ENCODE data around the gene HDAC9.

The HDAC9 gene

DNA sequence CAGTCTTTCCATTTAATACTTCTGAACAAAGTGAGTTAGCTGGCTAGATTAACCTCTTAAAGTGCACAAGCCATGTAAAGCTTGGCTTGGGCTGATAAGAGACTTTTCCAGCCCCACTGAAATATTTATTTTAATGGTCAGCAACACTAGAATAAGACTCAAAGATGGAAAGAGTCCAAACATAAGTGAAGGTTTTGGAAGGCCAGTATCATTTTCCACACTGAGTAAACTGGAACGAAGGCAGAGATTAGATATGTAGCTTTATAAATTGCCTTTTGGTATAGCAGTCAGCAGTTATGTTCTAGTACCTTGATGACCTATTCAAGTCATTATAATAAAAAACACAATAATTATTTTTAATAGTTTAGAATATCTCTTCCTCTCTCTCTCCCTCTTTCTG lies 102.2 kb downstream of the HDAC9 start:
- DNase-seq = no peak

DNA sequence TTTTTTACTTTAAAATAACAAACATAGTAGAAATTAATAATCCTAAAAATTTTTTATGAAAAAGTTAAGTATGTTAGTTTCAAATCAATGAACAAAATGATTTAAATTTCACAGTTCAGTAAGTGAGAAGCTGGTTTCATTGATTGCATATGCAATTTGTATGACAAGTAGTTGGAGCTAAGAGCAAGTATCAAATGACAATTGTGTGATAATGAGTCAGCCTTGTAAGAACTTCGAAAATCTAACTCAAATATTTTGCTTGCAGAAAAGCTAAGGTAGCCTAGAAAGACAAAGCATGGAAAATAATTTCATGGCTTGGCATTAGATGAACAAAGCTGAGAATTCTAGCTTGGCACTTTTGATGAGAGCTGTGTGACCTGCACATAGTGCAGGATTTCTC lies 111.5 kb downstream of the HDAC9 start:
- no peak for DNase-seq

DNA sequence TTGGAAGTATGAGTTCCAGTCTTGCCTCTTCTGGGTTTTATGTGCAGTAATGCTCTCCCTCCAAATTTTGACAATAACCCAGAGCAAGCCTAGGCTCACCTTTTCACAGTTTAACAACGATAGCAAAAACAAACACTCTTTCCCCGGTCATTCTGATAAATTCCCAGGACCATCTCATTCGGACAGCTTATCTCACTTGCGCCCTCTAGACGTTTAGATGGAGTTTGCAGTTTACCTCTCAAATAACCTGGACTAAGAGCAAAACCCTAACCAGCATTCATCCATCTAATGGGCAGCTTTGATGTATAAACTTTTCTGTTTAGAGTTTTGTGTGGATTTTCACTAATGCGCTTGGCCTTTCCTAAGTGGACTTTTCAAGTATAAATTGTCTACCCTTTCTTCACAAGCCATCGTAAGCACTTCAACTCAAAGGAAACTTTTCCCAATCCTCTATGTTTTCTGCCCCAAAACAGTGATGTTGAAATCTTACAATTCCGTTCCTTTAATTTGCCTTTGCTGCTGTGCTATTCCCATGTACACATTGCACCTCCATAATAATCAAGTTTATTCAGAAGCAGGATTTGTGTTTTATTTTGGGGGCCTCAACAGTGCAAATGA lies 114.9 kb downstream of the HDAC9 start:
- DNase-seq = no peak

DNA sequence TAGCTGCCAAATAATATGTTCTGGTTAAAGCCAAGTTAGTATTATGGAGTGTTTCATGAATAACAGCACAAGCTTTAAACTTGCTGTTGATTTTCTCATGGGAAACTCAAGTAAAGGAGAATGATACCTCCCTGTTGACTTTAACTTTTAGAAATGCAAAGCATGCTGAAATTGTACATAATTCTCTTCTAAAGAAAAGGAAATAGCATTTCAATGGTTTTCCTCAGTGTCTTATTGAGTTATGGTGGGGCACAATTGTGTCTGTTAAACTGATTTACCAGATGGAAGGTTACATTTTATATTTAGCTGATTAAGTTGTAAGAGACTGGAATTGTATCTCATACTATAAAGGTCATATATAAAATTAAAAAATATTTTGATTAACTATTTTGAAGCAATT lies 119.3 kb downstream of the HDAC9 start:
- no peak for DNase-seq

DNA sequence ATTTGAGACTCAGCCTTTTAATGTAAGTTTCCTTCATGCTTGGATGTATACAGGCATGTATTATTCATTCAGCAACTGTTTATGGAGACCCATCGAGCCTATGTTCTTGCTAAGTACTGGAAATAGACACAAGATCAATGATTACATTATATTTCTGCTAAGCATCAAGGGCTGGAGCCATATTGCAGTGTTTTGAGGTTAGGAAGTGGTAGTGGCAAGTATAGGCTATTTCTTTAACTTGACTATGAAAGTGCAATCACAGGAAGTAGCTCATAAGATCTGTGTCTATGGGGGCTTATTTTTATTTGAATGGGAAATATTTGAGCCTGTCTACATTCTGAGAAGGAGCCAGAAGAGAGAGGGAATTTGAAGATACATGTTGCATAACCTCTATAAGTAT lies 123.8 kb downstream of the HDAC9 start:
- DNase-seq = no peak

DNA sequence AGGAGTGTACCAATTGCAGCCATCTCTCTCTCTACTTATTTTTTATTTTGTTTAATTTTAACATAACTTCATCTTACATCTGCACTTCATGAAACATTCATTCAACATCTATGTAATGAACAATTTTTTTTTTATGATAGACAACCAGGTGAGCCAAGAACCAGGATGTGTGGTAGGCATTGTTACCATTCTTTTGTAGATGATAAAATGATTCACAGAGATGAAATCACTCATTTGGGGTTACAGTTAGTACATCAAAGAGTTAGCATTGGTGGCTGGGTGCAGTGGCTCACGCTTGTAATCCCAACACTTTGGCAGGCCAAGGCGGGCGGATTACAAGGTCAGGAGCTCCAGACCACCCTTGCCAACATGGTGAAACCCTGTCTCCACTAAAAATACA lies 127.8 kb downstream of the HDAC9 start:
- no peak for DNase-seq

DNA sequence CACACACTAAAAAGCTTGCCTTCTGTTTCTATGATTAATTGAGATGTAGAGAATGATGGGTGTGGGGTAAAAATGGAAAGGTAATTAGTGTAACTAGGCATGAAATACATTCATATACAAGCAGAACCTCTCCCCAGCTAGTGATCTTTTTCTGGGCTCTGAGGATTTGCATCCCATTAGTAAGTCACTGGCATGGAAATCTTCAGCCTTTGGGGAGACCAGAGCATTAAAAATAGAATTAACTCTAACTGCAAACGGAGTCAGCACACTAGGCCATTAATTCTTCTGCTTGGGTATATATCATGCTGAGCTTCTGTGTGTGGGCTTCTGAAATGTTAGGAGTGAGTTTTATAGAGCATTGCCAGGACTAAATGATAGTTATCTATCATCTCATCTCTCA lies 128.9 kb downstream of the HDAC9 start:
- DNase-seq = no peak

DNA sequence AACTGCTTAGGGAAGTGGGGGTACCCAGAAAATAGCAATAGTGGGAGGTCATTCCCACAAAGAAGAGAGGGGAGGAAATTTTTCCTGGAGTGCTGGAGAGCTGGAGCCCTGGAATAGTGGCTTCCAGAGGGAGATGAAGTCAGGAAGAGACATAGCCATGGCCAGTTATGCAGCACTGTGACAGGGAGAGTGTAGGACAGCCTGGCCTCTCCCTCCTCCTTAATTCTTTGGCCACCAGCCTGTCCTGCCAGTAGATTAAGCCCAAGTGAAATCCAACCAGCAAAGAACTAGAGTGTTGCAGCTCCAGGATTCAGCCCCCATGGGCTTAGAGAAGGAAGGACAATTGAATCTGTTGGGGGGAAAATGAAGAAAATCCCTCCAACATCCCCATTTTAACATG lies 130.5 kb downstream of the HDAC9 start:
- no peak for DNase-seq

DNA sequence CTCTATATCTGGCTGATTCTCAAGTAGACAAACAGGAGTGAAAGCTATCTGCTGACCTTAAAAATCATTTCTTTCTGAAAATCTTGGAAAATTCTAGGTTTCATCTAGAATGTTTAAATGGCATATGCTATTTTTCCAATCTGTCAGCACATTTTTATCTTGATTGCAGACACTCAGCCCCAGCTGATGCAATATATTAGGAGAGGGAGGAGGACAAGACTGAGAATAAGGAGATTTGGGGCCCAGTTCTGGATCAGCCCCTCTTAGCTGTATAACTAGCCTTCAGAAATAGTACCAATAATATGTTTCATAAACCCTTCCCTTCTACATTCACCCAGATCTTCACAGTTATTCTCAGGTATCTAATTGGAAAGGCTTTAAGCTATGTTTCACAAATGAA lies 131.2 kb downstream of the HDAC9 start:
- no peak for DNase-seq

DNA sequence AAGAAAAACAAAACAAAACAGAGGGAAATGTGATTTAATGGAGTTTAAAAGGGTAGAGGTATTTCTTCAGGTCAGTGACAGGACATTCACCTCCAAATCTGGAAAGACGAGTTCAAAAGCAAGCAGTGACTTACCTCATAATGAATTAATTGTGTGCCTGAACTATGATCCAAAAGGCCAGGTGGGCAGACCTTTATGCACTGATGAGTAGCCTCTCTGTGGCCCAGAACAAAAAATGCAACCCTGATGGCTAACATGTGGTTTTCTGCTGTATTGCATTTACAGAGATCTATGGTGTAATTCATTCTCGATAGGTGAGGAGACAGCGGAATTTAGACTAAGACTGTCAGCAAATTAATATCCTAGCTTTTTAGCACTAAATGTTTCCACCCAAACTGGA lies 142.0 kb downstream of the HDAC9 start:
- DNase-seq = no peak

DNA sequence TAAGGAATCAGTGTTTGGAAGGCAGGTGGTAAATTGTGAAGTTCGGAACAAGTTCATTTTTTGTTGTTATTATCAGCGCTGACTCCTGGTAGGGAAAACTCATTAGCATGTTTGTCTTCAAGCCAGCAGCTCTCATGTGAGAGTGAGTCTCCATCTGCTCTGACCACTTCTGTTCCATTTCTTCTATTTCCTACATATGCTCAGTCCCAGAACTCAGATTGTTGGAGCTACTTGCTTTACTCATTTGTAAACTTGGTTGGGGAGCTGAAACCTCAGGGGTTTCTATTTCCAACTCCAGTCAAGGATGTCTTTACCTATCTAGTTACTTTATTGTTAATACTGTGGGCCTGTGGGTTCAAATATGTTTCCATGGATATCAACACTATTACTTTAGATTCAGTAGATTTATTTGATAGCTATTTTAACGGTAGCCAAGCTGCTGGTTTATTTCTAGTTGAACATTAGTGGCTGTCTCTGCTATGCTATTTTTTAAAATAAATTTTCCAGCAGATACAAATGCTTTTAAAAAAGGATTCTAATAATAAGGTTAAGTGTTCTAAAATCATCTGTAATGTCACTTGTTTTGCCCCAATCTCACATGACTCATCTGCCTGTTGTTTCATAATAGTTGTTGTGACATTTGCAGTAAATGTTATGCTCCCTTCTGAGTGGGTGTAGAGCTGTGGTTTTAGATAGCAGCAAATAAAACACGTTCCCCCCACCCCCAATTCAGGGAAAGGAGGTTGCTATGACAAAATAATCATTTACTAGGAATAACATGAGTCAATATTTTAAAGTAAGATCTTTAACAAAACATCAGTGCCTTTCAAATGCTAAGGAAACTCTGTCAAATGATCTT lies 143.3 kb downstream of the HDAC9 start:
- peak; percentile 31 to 45 for DNase-seq

DNA sequence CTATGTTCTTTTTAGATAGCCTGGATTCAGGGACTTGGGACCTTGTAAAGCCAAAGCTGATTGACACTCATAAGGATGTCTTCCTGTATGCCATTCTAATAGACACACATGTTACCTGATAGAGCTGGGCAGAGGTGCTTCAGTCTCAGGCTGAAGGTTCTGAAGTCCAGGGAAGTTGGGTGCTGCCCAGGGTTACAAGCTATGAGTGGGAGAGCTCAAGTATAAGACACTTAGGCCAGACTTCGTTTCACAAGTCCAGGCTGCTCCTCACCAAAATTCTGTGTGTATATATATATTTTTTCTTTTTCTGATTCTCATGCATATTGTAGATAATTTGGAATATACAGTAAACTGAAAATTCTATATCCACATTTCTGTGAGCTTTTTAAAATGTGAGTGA lies 144.2 kb downstream of the HDAC9 start:
- DNase-seq = no peak

DNA sequence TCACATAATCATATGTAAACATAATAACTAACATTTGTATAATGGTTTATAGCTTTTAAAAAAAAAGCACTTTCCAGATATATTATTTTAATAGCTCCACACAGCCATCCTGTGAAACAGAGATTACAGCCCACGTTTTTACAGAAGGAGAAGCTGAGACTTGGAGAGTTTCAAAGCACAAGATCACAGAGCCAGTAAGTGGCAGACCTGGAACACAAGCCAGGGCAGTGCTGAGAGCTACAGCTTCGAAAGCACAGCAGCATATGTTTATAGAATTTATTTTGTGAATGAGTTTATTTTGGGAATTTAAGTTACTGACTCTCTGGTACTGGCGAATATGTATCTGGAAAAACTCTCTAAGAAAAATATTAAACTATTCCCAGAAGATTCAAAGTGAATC lies 149.4 kb downstream of the HDAC9 start:
- no peak for DNase-seq

DNA sequence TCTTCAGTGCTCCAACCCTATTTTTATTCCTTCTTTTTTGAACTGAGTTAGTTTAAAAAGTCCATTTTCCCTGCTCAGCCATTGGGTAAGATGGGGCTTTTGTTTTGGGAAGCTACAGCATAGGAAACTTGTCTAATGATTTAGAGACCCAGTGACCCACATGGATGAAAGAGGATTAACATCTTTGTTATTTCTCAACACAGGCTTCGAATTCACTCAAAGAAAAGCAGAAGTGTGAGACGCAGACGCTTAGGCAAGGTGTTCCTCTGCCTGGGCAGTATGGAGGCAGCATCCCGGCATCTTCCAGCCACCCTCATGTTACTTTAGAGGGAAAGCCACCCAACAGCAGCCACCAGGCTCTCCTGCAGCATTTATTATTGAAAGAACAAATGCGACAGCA lies 152.0 kb downstream of the HDAC9 start:
- DNase-seq = no peak

DNA sequence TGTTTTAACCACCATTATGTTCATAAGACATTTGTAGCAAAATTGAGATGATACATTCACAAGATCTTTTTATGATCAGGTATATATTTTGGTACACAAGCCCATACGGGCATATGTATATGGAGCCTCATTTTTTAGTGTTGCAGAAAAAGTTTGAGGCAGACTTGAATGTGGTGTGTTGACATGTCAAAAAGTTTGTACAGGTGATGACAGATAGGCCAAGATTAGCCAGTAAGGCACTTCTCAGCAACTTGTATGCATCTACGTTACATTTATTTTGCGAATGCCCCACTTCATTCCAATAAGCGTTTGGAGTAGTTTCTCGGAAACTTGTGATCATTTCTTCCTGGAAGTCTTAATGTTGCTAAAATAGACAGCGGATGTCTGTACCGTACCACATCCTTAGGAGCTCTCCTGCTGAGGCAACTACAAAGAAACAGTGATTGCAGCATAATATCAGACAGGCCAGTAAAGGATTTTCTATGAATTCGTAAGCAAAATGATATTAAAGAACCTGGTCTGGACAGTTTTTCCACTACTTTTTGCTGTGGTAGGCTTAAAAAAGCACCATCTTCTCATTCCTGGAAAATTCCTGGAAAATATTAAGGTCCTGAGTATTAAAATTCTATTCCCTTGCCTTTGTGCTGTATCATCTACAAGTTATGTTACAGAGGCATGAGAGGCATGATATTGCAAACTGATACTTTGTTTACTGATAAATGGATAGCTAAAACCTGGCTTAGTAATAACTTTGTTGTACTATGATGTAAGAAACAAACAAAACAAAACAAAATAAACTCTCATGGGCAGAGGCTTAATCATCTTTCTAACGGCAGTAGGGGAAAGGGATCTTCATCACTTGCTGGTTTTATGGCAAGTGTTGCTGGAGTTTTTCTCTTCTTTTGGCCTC lies 153.6 kb downstream of the HDAC9 start:
- DNase-seq = peak in 1 of 2 donors; percentile 22

DNA sequence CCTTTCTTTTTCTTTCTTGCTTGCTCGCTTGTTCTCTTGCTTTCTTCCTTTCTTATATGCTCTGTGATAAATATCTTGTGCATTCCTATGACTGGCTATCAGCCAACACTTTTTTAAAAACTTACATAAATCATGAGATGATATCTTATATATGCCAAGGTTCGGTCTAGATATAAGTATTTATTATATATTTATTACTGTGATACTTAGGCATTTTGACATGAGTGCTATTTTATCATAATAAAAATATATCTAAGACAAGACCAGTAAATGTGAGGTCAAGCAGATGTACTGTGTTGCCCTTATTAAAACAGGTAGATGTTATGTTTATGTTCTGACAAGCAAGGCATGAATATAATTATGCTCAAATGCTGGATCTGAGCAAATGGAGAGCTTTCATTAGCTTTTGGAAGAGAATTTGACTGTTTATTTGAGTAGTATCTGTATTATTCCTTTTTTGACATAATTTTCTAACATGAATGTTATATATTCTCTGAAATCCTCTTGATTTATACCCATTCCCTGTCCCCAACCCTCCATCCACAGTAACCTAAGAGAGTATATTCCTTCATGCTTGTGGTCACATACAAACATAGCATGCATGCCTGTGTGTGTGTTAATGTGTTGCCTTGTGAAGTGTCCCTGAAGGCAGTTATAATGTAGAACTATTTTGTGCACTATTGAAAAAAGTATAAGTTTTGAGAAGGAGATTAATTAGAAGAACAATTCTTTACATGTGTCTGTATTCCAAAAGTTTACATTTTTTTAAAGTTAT lies 158.0 kb downstream of the HDAC9 start:
- DNase-seq = no peak

DNA sequence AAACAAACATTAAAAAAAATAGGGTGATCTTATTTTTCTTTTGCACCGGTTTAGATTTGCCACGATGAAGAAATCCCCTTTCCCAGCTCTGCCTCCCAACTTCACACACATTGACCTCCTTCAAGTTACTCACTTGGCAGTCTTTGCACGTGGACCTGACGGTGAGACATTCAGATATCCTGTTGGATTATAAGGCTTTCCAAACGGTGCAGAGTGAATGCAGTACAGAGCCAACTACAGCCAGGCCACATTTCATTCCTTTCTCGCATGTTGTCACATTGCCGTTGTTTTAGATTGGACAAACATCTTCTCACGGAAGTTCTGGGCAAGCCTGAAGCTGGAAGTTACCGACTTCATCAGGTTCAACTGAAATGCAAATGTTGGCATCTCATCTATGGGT lies 159.2 kb downstream of the HDAC9 start:
- no peak for DNase-seq

DNA sequence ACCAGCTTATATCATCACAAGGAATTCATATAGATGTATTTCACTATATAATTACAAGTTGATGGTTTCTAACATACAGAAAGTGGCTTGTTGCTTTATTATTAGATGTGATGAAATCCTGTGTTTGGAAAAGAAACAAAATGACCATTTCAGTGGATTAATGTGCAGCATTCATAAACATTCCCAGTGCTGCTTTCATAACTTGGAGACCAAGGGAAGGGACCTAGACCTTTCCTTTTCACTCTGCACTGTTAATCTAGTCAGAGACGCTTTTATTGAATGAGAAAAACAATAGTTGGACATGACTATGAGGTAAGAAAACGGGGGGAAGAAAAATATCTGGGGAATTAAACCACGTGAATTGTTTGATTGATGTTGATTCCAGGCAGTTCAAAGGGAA lies 160.0 kb downstream of the HDAC9 start:
- DNase-seq = no peak

DNA sequence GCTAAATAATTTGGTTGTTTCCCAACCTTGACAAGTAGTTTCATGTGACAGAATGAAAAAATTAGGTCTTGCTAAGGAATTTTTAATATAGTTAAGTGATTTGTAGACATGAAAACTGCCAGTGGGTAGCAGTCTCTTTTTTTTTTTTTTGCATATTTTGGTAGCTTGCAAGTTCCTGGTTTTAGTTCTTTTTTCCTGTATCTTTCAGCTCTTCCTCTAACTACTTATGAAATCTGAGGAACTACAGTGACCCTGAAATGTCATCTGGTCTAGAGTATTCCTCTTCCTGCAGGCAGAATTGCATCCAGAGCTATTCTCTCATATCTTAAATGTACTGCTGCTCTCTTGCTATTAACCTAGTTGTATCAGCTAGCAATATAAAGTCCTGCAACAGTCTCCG lies 160.4 kb downstream of the HDAC9 start:
- DNase-seq = no peak

DNA sequence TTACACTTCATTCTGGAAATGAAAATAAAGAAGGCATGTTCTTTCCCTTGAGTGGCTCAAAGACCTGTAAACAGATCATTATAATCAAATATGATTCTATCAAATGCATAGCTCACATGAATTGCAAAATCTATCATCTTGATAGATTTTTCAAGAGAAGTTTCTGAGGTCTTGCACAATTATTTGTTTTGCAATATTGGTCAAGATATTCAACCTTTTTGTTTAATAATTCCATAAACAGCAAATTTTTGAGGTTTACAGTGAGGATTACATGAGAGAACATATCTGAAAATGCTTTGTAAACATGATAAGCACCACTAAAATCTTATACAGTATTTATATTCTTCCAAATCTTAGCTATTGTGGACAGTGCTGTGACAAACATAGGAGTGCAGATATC lies 160.8 kb downstream of the HDAC9 start:
- no peak for DNase-seq

DNA sequence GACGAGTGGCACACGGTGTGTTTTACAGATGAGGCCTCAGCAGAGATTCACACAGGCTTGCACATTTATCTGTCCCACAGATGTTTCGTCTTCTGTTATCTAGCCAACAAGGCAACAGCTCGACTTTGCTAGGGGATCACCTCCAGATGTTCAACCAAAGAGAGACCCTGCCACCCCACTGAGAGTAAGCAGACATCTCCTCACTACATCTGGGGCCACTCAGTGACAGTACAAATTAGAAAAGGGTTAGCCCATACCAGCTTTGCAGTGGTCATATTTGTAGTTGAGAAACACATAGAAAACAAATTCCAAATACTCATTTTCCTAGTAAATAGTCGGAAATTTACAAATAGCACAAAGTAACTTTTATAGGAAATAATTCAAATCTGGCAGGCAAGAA lies 164.2 kb downstream of the HDAC9 start:
- DNase-seq = no peak

DNA sequence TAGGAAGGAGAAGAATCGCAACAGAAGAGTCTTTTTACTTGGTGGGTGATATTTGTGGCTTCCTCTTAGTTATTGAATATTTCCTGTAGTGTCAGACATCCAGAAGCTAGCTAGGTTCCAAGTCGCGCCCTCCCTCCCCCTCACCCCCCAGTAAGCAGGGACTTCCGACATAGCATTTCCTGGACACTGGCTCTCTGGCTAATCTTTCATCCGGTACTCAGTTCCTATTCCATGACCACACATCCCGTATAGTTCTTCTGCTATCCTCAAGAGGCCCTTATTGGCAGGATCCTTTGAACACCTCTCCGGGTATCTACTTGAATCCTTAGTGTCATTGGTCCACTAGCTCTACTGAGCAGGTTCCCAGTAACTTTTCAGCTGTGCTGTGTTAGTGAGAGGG lies 167.8 kb downstream of the HDAC9 start:
- no peak for DNase-seq
